Spleen (tissue), 7 donors: ENCODE results near the gene DNAH17.

ENCODE experiments used
- POLR2A ChIP-seq, 3 donors: fragments of 450-650 bp; IDR thresholded peaks; one replicate each; pipeline ENCODE4 v1.5.1; 2017; ENCODE audit warnings: antibody characterized with exemption in 3 of 3, mild to moderate bottlenecking in 1 of 3
- POLR2AphosphoS5 ChIP-seq, 3 donors: sonication (generic); formaldehyde crosslinking; IDR thresholded peaks; one replicate each; pipeline ENCODE4 v1.5.1; 2017; ENCODE audit warnings: antibody characterized with exemption in 3 of 3
- TF ChIP-seq, protein P1 (sequence below), 11 experiments: fragments of 200-600 bp in 7 of 11; fragments of 450-650 bp in 4 of 11; sonication (generic) in 4 of 11; IDR thresholded peaks in 8 of 11; conservative IDR thresholded peaks in 3 of 11; 1 replicate in 7 of 11; 2 replicates in 4 of 11; pipeline versions ENCODE4 v1.4.0 to v1.8.0; 2016 to 2021; ENCODE audit warnings: antibody characterized with exemption in 11 of 11, inconsistent platforms in 4 of 11, mild to moderate bottlenecking in 1 of 11
- donor health status: DM: no; HTN: no; CAD: no; lungs with moderate emphysema.
- donor health status: DM: no; HTN: no; CAD: no.
- donor health status: DM: no; HTN: no; CAD: no.

DNA sequence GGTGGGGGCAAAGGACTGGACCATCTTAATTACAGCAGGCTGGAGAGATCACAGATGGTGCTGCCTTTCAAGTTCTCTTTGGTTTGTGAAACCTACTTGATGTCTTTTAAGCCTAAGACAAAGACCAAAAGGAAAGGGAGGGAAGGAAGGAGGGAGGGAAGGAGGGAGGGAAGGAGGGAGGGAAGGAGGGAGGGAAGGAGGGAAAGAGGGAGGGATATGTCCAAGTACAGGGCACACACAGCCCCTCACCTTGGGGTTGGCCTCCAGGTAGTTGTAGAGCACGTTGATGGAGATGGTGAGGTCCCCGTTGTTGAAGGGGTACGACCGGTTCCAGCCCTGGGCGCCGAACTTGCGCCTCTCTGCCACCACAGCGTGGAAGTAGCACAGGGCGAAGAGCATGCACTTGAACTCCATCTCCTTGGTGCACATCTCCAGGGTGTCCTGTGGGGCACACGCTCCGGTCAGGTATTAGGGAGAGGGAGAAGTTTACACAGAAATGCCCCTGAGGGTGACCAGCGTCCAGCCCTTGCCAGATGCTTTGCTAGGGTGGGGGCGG, 143.3 kb downstream of the DNAH17 start:
- no peak for TF ChIP-seq POLR2A (IDR thresholded peaks at IDR 0.05)
- TF ChIP-seq, protein P1, sequence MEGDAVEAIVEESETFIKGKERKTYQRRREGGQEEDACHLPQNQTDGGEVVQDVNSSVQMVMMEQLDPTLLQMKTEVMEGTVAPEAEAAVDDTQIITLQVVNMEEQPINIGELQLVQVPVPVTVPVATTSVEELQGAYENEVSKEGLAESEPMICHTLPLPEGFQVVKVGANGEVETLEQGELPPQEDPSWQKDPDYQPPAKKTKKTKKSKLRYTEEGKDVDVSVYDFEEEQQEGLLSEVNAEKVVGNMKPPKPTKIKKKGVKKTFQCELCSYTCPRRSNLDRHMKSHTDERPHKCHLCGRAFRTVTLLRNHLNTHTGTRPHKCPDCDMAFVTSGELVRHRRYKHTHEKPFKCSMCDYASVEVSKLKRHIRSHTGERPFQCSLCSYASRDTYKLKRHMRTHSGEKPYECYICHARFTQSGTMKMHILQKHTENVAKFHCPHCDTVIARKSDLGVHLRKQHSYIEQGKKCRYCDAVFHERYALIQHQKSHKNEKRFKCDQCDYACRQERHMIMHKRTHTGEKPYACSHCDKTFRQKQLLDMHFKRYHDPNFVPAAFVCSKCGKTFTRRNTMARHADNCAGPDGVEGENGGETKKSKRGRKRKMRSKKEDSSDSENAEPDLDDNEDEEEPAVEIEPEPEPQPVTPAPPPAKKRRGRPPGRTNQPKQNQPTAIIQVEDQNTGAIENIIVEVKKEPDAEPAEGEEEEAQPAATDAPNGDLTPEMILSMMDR (IDR thresholded peaks at IDR 0.05 in 8 of 11, conservative IDR thresholded peaks at IDR 0.05 in 3 of 11) = no peak
- peak; percentile 42 to 77 (median 52) for TF ChIP-seq POLR2AphosphoS5 (IDR thresholded peaks at IDR 0.05)
